ENCODE results near the gene PPP3R1. TPM values are rescaled to one million over a fixed set of nuclear protein-coding genes. Genes with fewer than 3 reads are reported as not detected.

Gene PPP3R1
- total and polyA plus RNA-seq, 9 of the 15 experiments (the other 6 are each of a cell fraction or from before 2014, with no cell fraction given) = 3.7 to 70.0 (median 24.8) TPM

DNA sequence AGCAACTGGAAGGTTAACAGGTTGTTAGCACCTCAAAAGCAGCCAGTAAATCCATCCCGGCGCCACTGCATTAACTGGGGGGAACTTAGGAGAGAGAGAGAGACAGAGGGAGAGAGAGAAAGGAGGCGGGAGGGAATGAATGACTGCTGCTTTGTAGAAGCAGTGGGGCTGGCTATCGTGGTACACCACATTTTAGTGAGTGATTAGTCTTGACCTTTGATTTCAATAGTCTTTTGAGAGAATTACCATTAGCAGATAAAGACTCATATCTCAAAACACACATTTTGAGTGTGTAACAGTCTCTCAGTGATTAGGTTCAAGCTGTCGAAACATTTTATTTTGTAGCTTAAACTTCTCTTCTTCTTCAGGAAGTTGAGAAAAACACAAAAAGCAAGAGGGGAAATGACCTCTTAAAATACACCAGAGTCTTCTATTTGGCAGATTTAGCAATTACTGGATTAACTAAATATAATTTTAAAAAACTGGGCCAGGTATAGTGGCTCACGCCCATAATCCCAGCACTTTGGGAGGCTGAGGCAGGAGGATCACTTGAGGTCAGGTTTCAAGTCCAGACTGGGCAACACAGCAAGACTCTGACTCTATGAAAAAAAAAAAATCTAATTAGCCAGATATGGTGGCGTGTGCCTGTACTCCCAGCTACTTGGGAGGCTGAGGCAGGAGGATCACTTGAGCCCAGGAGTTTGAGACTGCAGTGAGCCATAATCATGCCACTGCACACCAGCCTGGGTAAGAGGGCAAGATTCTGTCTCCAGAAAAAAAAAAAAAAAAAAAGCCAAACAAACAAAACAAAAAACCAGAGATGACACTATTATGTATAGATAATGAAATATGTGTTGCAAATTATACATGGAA is 116.6 kb downstream of the PPP3R1 start (continued):
- TF ChIP-seq, protein P1, sequence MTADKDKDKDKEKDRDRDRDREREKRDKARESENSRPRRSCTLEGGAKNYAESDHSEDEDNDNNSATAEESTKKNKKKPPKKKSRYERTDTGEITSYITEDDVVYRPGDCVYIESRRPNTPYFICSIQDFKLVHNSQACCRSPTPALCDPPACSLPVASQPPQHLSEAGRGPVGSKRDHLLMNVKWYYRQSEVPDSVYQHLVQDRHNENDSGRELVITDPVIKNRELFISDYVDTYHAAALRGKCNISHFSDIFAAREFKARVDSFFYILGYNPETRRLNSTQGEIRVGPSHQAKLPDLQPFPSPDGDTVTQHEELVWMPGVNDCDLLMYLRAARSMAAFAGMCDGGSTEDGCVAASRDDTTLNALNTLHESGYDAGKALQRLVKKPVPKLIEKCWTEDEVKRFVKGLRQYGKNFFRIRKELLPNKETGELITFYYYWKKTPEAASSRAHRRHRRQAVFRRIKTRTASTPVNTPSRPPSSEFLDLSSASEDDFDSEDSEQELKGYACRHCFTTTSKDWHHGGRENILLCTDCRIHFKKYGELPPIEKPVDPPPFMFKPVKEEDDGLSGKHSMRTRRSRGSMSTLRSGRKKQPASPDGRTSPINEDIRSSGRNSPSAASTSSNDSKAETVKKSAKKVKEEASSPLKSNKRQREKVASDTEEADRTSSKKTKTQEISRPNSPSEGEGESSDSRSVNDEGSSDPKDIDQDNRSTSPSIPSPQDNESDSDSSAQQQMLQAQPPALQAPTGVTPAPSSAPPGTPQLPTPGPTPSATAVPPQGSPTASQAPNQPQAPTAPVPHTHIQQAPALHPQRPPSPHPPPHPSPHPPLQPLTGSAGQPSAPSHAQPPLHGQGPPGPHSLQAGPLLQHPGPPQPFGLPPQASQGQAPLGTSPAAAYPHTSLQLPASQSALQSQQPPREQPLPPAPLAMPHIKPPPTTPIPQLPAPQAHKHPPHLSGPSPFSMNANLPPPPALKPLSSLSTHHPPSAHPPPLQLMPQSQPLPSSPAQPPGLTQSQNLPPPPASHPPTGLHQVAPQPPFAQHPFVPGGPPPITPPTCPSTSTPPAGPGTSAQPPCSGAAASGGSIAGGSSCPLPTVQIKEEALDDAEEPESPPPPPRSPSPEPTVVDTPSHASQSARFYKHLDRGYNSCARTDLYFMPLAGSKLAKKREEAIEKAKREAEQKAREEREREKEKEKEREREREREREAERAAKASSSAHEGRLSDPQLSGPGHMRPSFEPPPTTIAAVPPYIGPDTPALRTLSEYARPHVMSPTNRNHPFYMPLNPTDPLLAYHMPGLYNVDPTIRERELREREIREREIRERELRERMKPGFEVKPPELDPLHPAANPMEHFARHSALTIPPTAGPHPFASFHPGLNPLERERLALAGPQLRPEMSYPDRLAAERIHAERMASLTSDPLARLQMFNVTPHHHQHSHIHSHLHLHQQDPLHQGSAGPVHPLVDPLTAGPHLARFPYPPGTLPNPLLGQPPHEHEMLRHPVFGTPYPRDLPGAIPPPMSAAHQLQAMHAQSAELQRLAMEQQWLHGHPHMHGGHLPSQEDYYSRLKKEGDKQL (CRISPR knock-in tag; IDR thresholded peaks at IDR 0.05; ENCODE audit: borderline replicate concordance) = no peak
- TF ChIP-seq HCFC1 (IDR thresholded peaks at IDR 0.05; ENCODE audit: low read depth, low read length) (no peak), ZNF354B (CRISPR knock-in tag; IDR thresholded peaks at IDR 0.05) (no peak), RNF2 (IDR thresholded peaks at IDR 0.05) (peak; percentile 70), DDX20 (tag; IDR thresholded peaks at IDR 0.05; ENCODE audit: low read depth) (no peak), BHLHE40 (IDR thresholded peaks at IDR 0.05; ENCODE audit: low read length) (0 out of 2 replicates have a peak, but pooled peaks have one; percentile 12)
- TF ChIP-seq, protein P2, sequence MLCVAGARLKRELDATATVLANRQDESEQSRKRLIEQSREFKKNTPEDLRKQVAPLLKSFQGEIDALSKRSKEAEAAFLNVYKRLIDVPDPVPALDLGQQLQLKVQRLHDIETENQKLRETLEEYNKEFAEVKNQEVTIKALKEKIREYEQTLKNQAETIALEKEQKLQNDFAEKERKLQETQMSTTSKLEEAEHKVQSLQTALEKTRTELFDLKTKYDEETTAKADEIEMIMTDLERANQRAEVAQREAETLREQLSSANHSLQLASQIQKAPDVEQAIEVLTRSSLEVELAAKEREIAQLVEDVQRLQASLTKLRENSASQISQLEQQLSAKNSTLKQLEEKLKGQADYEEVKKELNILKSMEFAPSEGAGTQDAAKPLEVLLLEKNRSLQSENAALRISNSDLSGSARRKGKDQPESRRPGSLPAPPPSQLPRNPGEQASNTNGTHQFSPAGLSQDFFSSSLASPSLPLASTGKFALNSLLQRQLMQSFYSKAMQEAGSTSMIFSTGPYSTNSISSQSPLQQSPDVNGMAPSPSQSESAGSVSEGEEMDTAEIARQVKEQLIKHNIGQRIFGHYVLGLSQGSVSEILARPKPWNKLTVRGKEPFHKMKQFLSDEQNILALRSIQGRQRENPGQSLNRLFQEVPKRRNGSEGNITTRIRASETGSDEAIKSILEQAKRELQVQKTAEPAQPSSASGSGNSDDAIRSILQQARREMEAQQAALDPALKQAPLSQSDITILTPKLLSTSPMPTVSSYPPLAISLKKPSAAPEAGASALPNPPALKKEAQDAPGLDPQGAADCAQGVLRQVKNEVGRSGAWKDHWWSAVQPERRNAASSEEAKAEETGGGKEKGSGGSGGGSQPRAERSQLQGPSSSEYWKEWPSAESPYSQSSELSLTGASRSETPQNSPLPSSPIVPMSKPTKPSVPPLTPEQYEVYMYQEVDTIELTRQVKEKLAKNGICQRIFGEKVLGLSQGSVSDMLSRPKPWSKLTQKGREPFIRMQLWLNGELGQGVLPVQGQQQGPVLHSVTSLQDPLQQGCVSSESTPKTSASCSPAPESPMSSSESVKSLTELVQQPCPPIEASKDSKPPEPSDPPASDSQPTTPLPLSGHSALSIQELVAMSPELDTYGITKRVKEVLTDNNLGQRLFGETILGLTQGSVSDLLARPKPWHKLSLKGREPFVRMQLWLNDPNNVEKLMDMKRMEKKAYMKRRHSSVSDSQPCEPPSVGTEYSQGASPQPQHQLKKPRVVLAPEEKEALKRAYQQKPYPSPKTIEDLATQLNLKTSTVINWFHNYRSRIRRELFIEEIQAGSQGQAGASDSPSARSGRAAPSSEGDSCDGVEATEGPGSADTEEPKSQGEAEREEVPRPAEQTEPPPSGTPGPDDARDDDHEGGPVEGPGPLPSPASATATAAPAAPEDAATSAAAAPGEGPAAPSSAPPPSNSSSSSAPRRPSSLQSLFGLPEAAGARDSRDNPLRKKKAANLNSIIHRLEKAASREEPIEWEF (CRISPR knock-in tag; IDR thresholded peaks at IDR 0.05) = peak; percentile 77; the same call in 1 of the 2 replicates

Data from K562 (cell line).